ENCODE measurements around the gene SLC8A2. TPM values are rescaled to one million over a fixed set of nuclear protein-coding genes. Genes with fewer than 3 reads are reported as not detected.

Gene SLC8A2
- total and polyA plus RNA-seq, 2 of the 8 experiments (the other 6 are each of a cell fraction or from before 2014, with no cell fraction given) = 7.3 to 12.4 TPM

- no peak overlapping the region for H4K8ac ChIP-seq (ENCODE audit: extremely low read depth, insufficient read depth, low read length)
- H3K9me3 ChIP-seq (ENCODE audit: insufficient read depth in 2 of 2, low read depth in 1 of 2, low read length in 1 of 2) = no peaks in the 10 kb centered on the region
- H2BK12ac ChIP-seq (ENCODE audit: low read depth, low read length) = no peak overlapping the region
- H2BK15ac ChIP-seq (ENCODE audit: low read length) = no peak overlapping the region
- H3K79me1 ChIP-seq (ENCODE audit: low read depth, low read length) = peaks cover 6% of the 10 kb centered on the region; the same call in 1 of the 2 replicates
- peaks cover 0 to 6% of the 10 kb centered on the region in 2 experiments for H4K20me1 ChIP-seq (replicated peaks in 1 of 2; ENCODE audit: control insufficient read depth in 1 of 2, insufficient read depth in 2 of 2, low read length in 2 of 2)
- FAIRE-seq = no peak
- H3K36me3 ChIP-seq (ENCODE audit: control insufficient read depth in 2 of 4, insufficient read depth in 4 of 4, low read length in 3 of 4) = 0 out of 8 replicates have a peak, but pooled peaks cover 0 to 2% (median 0%) of the 10 kb centered on the region in 4 experiments
- no peak overlapping the region for H2BK5ac ChIP-seq (ENCODE audit: low read depth, low read length)
- H4K5ac ChIP-seq (ENCODE audit: insufficient read length, low read depth, low read length) = no peak overlapping the region
- H3K4me1 ChIP-seq (replicated peaks in 1 of 4; ENCODE audit: control insufficient read depth in 3 of 4, insufficient read depth in 4 of 4, low read length in 3 of 4) = peaks cover 3 to 6% (median 4%) of the 10 kb centered on the region in 4 experiments; a peak in 6 of 7 replicates
- no peak overlapping the region for H3K4me3 ChIP-seq (ENCODE audit: extremely low read depth in 1 of 4, insufficient read depth in 2 of 4, low read depth in 3 of 4, low read length in 4 of 4)
- no peak overlapping the region for H3K27ac ChIP-seq (ENCODE audit: low read depth, low read length)
- POLR2A ChIA-PET (ENCODE audit: partially characterized antibody) = interaction anchor here (1.0 kb wide), 1 partner anchor 36 kb away, joined by 3 read pairs; no protein-coding TSS in a partner anchor
- H3K56ac ChIP-seq (replicated peaks; ENCODE audit: insufficient read length, low read depth, low read length) = no peak overlapping the region
- H3K9ac ChIP-seq (replicated peaks in 1 of 4; ENCODE audit: extremely low read depth in 1 of 4, low read depth in 3 of 4, low read length in 3 of 4) = no peak overlapping the region
- 94% methylated on average over 9 of the region's 9 CpGs; no CpG with 5 or more reads in 1 of the 2 experiments for WGBS, 2 experiments (ENCODE audit: extremely low coverage in 1 of 2, insufficient coverage in 1 of 2, insufficient read length in 1 of 2, insufficient replicate concordance in 2 of 2, low coverage in 1 of 2, low lambda C conversion rate in 2 of 2, missing lambda C conversion rate in 1 of 2)
- H3K18ac ChIP-seq (ENCODE audit: extremely low read depth, low read length) = no peak overlapping the region
- no peak overlapping the region for H2AK5ac ChIP-seq (ENCODE audit: low read depth, low read length)
- no peak overlapping the region for H3K14ac ChIP-seq (ENCODE audit: insufficient read length)
- H3K23me2 ChIP-seq (ENCODE audit: low read depth, low read length) = peaks cover 8% of the 10 kb centered on the region; the same call in 1 of the 2 replicates
- no peak overlapping the region for H4K91ac ChIP-seq (replicated peaks; ENCODE audit: insufficient read length, low read length)
- no peak for DNase-seq (ENCODE audit: low read depth in 1 of 2, low spot score in 2 of 2)
- no peak overlapping the region for H2BK20ac ChIP-seq (ENCODE audit: low read length)
- H3K23ac ChIP-seq (ENCODE audit: insufficient read length) = no peak overlapping the region
- no peak overlapping the region for H2BK120ac ChIP-seq (replicated peaks; ENCODE audit: low read depth, low read length)
- no peak overlapping the region for H3K4ac ChIP-seq (replicated peaks; ENCODE audit: insufficient read length, low read depth, low read length)
- H2AFZ ChIP-seq (ENCODE audit: low read length) = no peak overlapping the region
- CTCF ChIA-PET (ENCODE audit: partially characterized antibody) = interaction anchor here (0.6 to 4.1 kb wide), 14 partner anchors 9 to 198 kb away, joined by 3 to 21 read pairs (median 4); partner anchors contain the start of genes EHD2 and KPTN
- no peak overlapping the region for H3K4me2 ChIP-seq (ENCODE audit: insufficient read depth in 1 of 2, low read depth in 2 of 2, low read length in 2 of 2)
- H3K27me3 ChIP-seq (replicated peaks in 1 of 4; ENCODE audit: control insufficient read depth in 3 of 4, extremely low read depth in 1 of 4, insufficient read depth in 3 of 4, low read length in 3 of 4) = no peaks in the 10 kb centered on the region
- H3K79me2 ChIP-seq (ENCODE audit: control insufficient read depth in 1 of 2, insufficient read depth in 2 of 2, low read length in 2 of 2) = peaks cover 0 to 8% of the 10 kb centered on the region in 2 experiments; a peak in 3 of 4 replicates
- TF ChIP-seq CHD2 (IDR thresholded peaks at IDR 0.05; ENCODE audit: low read length) (no peak), KDM1A (IDR thresholded peaks at IDR 0.05; ENCODE audit: borderline replicate concordance, low read length) (no peak)
These were observed 47.2 kb upstream of the SLC8A2 start for GRCh38 chr19:47518854-47519253.
